ENCODE measurements around the gene SPINT2. TPM values are rescaled to one million over a fixed set of nuclear protein-coding genes. Genes with fewer than 3 reads are reported as not detected.

The SPINT2 gene
- polyA plus RNA-seq, 1 donor from 2014 or later: 236 TPM

DNA sequence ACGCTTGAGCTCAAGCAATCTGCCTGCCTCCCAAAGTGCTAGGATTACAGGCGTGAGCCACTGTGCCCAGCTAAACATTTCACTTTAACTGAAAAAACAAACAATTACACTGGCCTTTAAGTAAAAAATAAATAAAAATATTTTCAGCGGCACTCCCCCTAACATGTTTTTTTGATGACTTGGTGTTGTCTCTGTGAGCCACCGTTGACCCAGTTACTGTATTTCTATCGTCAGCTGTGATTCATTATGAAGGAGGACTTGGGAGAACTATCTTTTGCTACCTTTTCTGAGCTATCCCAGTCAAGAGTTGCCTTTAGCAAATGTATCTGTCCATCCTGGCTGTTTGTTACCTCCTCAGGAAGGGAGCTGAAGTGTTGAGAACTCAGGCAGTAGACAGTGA lies 21.2 kb downstream of the SPINT2 start:
- no peak overlapping the region for H3K4me2 ChIP-seq (ENCODE audit: low read length)
- peaks cover 3% of the 10 kb centered on the region for H3K36me3 ChIP-seq (ENCODE audit: insufficient read depth, low read length)
- no peak overlapping the region for H3K9ac ChIP-seq (ENCODE audit: low read length)
- no peaks in the 10 kb centered on the region for H3K79me2 ChIP-seq (replicated peaks; ENCODE audit: insufficient read depth, low read length)
- no peak overlapping the region for H3K4me3 ChIP-seq (ENCODE audit: low read length)
- H3K27me3 ChIP-seq (ENCODE audit: insufficient read depth, low read depth, low read length): no peaks in the 10 kb centered on the region
- no peaks in the 10 kb centered on the region for H3K9me2 ChIP-seq (ENCODE audit: insufficient read depth, low read length)
- H4K20me1 ChIP-seq (ENCODE audit: insufficient read depth): no peaks in the 10 kb centered on the region
- H3F3A ChIP-seq (ENCODE audit: insufficient read depth, low read length, poor library complexity, severe bottlenecking): no peaks in the 10 kb centered on the region
- H3K27ac ChIP-seq (ENCODE audit: low read length): no peak overlapping the region
- no peaks in the 10 kb centered on the region for H3K9me3 ChIP-seq (ENCODE audit: low read length)
- no peak for TF ChIP-seq EZH2 (IDR thresholded peaks at IDR 0.05; ENCODE audit: borderline replicate concordance, insufficient read depth, low read length, poor library complexity, severe bottlenecking)
- TF ChIP-seq POLR2AphosphoS5 (IDR thresholded peaks at IDR 0.05): no peak
- TF ChIP-seq RAD21 (conservative IDR thresholded peaks at IDR 0.05): no peak
- no peak for TF ChIP-seq MXI1 (conservative IDR thresholded peaks at IDR 0.05; ENCODE audit: poor library complexity, severe bottlenecking)
- TF ChIP-seq, protein P1, sequence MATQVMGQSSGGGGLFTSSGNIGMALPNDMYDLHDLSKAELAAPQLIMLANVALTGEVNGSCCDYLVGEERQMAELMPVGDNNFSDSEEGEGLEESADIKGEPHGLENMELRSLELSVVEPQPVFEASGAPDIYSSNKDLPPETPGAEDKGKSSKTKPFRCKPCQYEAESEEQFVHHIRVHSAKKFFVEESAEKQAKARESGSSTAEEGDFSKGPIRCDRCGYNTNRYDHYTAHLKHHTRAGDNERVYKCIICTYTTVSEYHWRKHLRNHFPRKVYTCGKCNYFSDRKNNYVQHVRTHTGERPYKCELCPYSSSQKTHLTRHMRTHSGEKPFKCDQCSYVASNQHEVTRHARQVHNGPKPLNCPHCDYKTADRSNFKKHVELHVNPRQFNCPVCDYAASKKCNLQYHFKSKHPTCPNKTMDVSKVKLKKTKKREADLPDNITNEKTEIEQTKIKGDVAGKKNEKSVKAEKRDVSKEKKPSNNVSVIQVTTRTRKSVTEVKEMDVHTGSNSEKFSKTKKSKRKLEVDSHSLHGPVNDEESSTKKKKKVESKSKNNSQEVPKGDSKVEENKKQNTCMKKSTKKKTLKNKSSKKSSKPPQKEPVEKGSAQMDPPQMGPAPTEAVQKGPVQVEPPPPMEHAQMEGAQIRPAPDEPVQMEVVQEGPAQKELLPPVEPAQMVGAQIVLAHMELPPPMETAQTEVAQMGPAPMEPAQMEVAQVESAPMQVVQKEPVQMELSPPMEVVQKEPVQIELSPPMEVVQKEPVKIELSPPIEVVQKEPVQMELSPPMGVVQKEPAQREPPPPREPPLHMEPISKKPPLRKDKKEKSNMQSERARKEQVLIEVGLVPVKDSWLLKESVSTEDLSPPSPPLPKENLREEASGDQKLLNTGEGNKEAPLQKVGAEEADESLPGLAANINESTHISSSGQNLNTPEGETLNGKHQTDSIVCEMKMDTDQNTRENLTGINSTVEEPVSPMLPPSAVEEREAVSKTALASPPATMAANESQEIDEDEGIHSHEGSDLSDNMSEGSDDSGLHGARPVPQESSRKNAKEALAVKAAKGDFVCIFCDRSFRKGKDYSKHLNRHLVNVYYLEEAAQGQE (IDR thresholded peaks at IDR 0.05; ENCODE audit: borderline replicate concordance): no peak
- TF ChIP-seq, protein P2, sequence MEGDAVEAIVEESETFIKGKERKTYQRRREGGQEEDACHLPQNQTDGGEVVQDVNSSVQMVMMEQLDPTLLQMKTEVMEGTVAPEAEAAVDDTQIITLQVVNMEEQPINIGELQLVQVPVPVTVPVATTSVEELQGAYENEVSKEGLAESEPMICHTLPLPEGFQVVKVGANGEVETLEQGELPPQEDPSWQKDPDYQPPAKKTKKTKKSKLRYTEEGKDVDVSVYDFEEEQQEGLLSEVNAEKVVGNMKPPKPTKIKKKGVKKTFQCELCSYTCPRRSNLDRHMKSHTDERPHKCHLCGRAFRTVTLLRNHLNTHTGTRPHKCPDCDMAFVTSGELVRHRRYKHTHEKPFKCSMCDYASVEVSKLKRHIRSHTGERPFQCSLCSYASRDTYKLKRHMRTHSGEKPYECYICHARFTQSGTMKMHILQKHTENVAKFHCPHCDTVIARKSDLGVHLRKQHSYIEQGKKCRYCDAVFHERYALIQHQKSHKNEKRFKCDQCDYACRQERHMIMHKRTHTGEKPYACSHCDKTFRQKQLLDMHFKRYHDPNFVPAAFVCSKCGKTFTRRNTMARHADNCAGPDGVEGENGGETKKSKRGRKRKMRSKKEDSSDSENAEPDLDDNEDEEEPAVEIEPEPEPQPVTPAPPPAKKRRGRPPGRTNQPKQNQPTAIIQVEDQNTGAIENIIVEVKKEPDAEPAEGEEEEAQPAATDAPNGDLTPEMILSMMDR (IDR thresholded peaks at IDR 0.05; ENCODE audit: poor library complexity, severe bottlenecking): no peak
- H2AFZ ChIP-seq (ENCODE audit: low read depth, low read length): no peak overlapping the region

DNA sequence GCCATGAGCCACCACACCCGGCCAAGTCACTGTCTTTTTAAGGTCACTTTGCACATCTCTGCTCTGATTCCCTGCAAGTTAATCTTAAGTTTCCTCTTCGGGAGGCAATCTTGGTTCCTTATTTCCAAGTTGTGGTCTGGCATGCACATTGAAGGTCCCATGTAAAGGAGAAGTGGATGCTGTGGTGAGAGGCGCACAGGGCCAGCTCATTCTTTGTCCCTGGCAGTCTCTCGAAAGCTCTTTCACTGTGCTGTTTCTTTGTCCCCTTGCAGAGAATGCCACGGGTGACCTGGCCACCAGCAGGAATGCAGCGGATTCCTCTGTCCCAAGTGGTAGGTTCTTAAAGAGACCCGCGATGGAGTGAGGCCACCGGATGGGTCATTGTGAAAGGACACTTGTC lies 23.2 kb downstream of the SPINT2 start:
- Histone ChIP-seq H3K36me3 (ENCODE audit: insufficient read depth, low read length) (peaks cover 12% of the 10 kb centered on the region), H3K9me2 (ENCODE audit: insufficient read depth, low read length) (no peaks in the 10 kb centered on the region), H3K9me3 (ENCODE audit: low read length) (no peaks in the 10 kb centered on the region), H3K79me2 (replicated peaks; ENCODE audit: insufficient read depth, low read length) (no peaks in the 10 kb centered on the region), H3K4me3 (ENCODE audit: low read length) (no peak overlapping the region), H3K4me2 (ENCODE audit: low read length) (no peak overlapping the region), H2AFZ (ENCODE audit: low read depth, low read length) (no peak overlapping the region), H3K27me3 (ENCODE audit: insufficient read depth, low read depth, low read length) (no peaks in the 10 kb centered on the region), H3K9ac (ENCODE audit: low read length) (no peak overlapping the region), H3K27ac (ENCODE audit: low read length) (no peak overlapping the region), H4K20me1 (ENCODE audit: insufficient read depth) (no peaks in the 10 kb centered on the region), H3F3A (ENCODE audit: insufficient read depth, low read length, poor library complexity, severe bottlenecking) (no peaks in the 10 kb centered on the region)
- no peak for TF ChIP-seq EZH2 (IDR thresholded peaks at IDR 0.05; ENCODE audit: borderline replicate concordance, insufficient read depth, low read length, poor library complexity, severe bottlenecking)
- no peak for TF ChIP-seq SMC3 (conservative IDR thresholded peaks at IDR 0.05; ENCODE audit: poor library complexity)
- TF ChIP-seq, protein P2 (IDR thresholded peaks at IDR 0.05; ENCODE audit: poor library complexity, severe bottlenecking): no peak
- TF ChIP-seq TAF1 (IDR thresholded peaks at IDR 0.05; ENCODE audit: low read depth): no peak
- TF ChIP-seq POLR2AphosphoS5 (IDR thresholded peaks at IDR 0.05): no peak
- no peak for TF ChIP-seq EP300 (conservative IDR thresholded peaks at IDR 0.05; ENCODE audit: poor library complexity, severe bottlenecking)
- no peak for TF ChIP-seq MXI1 (conservative IDR thresholded peaks at IDR 0.05; ENCODE audit: poor library complexity, severe bottlenecking)
- TF ChIP-seq RAD21 (conservative IDR thresholded peaks at IDR 0.05): no peak
- TF ChIP-seq, protein P1 (IDR thresholded peaks at IDR 0.05; ENCODE audit: borderline replicate concordance): no peak
